Measurements from ENCODE around the gene LRRC8D.

DNA sequence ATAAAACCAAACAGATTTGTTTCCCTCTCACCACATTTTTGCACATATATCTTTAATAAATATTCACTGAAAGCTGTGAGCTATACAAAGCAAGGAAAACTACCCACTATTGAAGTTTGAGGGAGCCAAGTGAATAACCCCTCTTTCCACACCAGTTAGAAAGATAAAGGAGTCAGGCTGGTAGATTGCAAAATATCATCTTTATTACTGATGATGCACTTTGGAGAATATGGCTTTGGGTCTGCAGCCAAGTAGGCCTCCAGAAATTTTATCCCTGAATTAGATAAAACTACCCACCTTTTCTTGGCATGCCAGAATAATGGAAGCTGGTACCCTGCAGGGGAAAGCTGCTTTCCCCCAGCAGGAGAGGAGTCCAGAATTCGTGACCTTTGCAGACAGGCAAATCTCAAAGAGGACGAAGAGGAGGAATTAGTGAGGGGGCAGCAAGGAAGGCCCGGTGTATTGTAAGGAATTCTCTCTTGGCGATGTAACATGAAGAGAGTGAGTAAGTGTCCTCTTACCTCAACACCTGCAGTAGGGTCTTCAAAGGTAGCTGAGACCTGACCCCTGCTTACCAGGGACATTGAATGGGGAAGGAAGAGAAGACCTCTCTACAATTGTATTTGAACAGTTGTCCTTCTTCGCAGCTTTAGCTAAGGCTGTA is 84.7 kb downstream of the LRRC8D start:
- TF ChIP-seq, protein P1, sequence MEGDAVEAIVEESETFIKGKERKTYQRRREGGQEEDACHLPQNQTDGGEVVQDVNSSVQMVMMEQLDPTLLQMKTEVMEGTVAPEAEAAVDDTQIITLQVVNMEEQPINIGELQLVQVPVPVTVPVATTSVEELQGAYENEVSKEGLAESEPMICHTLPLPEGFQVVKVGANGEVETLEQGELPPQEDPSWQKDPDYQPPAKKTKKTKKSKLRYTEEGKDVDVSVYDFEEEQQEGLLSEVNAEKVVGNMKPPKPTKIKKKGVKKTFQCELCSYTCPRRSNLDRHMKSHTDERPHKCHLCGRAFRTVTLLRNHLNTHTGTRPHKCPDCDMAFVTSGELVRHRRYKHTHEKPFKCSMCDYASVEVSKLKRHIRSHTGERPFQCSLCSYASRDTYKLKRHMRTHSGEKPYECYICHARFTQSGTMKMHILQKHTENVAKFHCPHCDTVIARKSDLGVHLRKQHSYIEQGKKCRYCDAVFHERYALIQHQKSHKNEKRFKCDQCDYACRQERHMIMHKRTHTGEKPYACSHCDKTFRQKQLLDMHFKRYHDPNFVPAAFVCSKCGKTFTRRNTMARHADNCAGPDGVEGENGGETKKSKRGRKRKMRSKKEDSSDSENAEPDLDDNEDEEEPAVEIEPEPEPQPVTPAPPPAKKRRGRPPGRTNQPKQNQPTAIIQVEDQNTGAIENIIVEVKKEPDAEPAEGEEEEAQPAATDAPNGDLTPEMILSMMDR (IDR thresholded peaks at IDR 0.05): no peak
- TF ChIP-seq POLR2A (IDR thresholded peaks at IDR 0.05) (no peak), EP300 (IDR thresholded peaks at IDR 0.05) (no peak), POLR2AphosphoS5 (IDR thresholded peaks at IDR 0.05) (no peak)

Measured in stomach (tissue), 4 donors.